HG03108 (cell line): ENCODE data around the gene HOXB3.

Source experiments
- ATAC-seq: cut with Tn5 transposase; IDR thresholded peaks from one replicate; pipeline ENCODE4 v1.9.1; 2021; ENCODE audit warnings: moderate library complexity; ENCODE audit not compliant: unreplicated experiment

The HOXB3 gene

GRCh38 chr17:48613862-48614694, 24.0 kb upstream of the HOXB3 start:
- ATAC-seq: no peak

DNA sequence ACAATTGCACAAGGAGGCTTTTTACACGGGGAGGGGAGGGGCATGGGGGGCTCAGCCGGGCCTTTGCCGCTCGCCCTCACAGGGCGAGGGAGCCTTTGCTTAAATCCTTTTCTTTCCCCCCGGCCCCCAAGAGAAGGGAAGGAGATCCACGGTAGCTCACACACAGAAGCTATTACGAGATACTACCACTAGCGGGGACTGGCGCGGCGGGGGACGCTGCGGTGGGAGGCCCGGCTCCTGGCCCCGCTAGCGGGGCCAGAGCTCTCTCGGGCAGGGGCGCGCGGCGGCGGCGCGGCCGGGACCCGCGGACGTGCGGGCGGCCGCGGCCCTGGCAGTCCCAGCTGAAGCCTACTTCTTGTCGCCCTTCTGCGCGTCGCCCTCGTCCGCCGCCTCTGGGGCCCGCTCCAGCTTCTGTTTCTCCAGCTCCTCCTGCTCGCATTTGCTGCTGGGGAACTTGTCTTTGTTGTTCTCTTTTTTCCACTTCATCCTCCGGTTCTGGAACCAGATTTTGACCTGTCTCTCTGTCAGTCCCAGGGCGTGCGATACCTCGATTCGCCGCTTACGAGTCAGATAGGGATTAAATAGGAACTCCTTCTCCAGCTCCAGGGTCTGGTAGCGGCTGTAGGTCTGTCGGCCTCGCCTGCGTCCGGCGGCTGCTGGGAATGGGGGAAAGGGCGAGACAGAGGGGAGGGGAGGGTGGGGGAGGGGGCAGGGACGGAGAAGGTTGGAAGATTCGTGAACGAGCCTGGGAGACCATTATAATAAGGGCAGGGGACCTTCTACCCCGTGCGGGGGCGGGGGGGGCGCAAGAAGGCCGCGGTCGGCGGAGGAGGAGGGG, 23.0 kb upstream of the HOXB3 start:
- no peak for ATAC-seq

- ATAC-seq: no peak
These were observed 22.4 kb upstream of the HOXB3 start for GRCh38 chr17:48612456-48612853.

GRCh38 chr17:48611681-48612455, 21.8 kb upstream of the HOXB3 start:
- no peak for ATAC-seq

DNA sequence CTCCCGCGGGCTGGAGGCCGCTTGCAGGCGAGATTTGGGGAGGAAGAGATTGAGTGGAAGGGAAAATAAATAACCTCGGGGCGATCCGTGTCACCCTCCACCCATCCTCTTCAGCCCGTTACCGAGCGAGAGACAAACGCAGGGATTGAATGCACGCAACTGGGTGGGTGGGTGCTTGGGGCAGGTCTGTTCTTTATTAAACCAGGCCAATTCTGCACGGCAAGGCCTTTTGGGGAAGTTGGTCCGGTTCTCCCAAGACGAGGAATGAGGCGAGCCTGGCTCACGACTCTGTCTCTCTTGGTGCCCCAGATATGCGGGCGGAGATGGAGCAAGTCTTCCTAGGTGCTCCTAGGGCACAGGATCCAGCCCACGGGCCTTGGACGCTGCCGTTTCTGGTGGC, 21.2 kb upstream of the HOXB3 start:
- ATAC-seq: no peak

DNA sequence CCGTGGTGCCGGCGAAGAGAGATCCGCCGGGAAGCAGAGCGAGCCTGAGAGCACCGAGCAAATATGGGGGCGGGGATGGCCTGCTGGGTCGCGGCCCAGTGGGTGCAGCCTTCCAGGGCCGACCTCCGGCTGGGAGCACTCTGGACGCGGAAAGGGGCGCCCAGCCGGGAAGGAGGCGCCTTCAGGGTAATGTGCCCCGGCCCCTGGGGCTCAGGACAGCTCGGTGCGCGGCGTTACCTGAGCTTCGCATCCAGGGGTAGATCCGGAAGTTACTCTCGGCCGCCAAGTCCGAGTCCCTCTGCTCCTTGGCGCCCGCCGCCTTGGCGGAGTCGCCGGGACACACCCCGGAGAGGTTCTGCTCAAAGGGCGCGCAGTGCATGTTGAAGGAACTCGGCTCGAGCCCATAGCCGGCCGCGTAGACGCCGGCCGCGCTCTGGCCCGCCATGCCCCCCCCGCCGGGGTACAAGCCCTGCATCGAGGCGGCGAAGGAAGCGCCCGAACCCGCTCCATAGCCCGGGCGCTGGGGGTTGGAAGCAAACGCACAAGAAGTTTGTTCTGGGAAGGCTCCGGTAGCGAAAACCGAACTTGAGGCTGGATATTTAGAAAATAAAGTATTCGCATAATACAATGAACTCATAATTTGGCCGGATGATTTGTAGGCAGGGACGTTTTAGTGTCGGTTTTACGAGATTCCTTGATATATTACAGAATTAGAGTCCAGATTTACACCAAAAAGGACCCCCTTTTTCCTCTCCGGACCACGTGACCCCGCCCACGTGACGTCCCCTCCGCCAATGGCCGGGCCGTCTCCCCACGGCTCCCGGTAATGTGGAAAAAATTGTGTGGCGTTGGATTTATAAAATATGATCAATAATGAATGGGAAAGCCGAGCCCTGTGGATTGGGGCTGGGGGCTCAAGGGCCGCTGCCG, 20.5 kb upstream of the HOXB3 start, which contains the start of gene HOXB7:
Gene HOXB7, minus strand, starts transcription at position 736 of the 930 bp plus-strand sequence. Its CDS starts 99 bp downstream, at position 637.
- ATAC-seq: no peak

- ATAC-seq: no peak
These were observed 19.8 kb upstream of the HOXB3 start for GRCh38 chr17:48609759-48610281.

DNA sequence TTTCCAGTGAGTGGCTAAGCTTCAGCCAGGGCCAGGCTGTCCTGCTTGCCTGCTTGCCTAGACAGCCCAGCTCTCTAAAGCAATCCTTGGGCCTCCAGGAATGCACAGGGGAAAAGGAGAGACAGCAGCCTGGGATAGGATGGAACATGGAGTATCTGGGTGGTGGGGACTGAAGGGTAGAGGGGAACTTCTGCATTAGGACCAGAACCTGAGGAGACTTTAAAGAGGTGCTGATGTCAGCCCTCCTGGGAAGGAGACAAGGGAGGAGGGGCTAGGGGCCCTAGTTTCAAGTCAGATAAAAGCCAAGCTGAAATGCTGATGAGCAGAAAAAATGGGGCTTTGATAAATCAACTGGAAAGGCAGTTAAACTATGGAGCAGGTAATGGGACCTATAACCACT, 19.0 kb upstream of the HOXB3 start:
- no peak for ATAC-seq

DNA sequence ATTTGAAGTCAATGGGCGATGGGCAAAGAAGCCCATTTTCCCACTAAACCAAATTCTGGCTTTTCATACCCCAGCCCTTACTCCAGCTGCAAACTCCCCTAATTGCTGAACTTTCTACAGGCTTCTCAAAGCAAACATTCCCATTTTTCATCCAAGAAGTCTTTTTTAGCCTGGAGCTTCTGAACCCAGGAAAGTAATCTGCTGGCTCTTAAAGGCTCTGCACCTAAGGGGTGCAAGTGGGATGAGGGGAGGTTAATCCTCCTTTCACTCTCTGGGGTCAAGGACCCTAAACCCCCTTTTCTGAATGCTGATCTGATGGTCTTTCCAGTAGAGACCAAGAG, 18.4 kb upstream of the HOXB3 start:
- ATAC-seq: no peak

- no peak for ATAC-seq
These were observed 17.0 kb upstream of the HOXB3 start for GRCh38 chr17:48606892-48607614.

GRCh38 chr17:48605991-48606891, 16.2 kb upstream of the HOXB3 start:
- ATAC-seq: no peak

DNA sequence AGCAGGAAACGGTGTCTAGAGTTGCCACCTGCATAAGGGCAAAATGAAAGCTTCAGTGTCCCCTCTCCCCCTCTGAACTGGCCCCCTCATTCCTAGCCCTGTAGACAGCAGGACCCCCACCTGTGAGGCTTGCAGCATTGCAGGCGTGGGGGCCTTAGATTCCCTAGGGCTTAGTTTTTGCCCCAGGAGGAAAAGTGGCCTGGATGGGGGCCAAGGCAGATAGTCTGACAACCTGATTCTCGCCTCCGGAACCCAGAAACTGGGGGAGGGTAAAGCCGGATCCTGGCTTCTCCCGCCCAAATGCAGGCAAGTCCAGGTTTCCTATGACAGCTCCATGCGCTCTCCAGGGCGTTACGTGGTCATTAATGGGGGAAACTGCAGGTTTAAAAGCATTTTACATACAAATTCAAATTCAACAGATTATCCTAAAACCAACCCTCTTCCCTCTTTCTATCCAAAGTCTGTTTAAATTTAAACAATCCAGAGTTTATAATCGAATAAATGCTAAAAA, 15.4 kb upstream of the HOXB3 start:
- ATAC-seq: no peak

DNA sequence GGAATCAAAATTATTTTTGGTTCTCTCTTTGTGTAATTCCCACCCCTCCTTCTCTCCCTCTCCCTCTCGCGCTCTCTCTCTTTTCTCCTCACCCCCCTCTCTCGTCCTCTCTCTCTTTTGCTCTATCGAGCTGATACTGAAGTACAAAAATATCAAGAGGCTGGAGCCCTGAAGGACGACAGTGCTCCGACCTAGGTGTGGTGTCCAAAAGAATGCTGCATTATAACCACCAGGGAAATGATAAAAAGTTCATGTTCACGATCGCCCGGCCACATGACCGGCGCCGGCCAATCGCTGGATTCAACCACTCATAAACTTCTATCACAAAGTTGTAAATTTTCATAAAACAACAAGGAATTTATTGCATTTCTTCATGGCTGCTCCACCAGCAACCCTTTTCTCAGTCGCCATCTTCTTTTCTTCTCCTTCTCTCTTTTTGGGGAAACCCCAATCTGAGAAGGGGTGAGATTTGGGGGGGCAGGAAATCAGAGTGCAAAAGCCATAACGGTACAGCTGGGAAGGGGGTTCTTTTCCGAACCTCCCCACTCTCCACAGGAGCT, 14.8 kb upstream of the HOXB3 start, which contains the start of gene HOXB6:
Gene HOXB6, minus strand, starts transcription at position 217 of the 560 bp plus-strand sequence. CDS start 6,836 bp downstream, outside the sequence.
- no peak for ATAC-seq

- no peak for ATAC-seq
These were observed 14.1 kb upstream of the HOXB3 start for GRCh38 chr17:48603959-48604769.

GRCh38 chr17:48601539-48602425, 11.7 kb upstream of the HOXB3 start:
- no peak for ATAC-seq

DNA sequence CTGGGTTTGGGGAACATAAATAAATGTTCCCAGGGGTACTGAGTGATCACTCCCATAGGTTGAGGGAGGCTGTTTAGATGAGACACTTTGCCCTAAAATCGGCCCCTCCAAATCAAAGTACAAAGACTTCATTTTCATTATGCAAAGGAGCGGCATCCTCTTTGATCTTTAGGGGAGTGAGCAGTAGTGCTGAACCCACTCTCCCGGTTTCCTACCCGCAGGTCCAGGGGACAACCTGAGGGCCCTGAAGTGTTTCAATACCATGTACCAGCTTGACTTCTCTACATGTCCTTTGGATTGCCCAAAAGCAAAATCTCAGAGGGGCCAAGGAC, 11.1 kb upstream of the HOXB3 start:
- no peak for ATAC-seq
